Activated CD8-positive, alpha-beta memory T cell treated with anti-CD3 and anti-CD28 coated beads, Interleukin-2, amount 50 U/mL, for 4 hours (primary cell): ENCODE measurements around the gene NBPF3.
"Not testable (repeated sequence)": the region's sequence is repeated elsewhere in the genome, so short reads cannot be mapped to it uniquely, and the experiment has no call there.

Experiments used
- DNase-seq: peaks from one replicate; pipeline ENCODE4 v3.0.0-alpha.2; 2020

Gene NBPF3

DNA sequence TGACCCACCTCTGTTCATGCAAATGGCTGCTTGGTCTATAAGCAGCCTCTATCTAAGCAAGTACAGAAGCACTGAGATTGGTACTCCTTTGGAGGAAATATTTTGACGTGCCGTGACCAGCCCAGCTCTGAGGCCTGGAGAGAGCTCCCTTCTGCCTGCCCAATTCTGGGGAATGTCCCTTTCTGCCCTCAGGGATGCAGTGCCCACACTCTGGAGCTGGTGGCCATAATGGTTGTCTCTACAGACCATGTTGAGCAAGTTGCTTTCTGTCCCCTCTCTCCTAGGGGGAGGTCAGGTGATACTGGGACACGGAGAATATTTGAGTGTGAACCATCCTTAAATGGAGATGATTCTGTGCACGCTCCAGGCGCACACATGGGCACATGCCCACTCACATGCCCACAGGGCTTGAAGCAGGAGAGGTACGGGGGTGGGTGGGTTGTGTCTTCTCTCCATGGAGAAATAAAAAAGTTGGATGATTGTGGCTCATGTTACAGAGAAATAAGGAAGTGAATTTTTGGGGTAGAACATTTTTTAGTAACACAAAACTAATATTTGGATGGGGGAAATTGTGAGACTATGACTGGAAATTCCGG lies 55.4 kb downstream of the NBPF3 start:
- DNase-seq: no peak

DNA sequence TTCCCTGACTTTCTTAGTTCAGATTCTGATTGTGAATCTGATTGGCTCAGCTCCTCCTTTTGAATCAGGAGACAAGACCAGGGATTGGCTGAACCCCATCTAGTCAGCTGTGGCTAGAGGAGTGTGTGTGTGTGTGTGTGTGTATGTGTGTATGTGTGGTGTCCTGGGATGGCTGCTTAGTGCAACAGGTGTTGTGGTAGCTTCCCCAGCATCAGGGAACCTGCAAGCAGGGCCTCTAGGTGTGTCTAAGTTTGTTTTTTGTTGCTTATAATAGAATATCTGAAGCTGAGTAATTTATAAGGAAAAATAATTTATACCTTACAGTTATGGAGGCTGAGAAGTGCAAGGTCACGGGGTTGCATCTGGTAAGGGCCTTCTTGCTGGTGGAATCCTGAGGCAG lies 56.1 kb downstream of the NBPF3 start:
- DNase-seq: no peak

DNA sequence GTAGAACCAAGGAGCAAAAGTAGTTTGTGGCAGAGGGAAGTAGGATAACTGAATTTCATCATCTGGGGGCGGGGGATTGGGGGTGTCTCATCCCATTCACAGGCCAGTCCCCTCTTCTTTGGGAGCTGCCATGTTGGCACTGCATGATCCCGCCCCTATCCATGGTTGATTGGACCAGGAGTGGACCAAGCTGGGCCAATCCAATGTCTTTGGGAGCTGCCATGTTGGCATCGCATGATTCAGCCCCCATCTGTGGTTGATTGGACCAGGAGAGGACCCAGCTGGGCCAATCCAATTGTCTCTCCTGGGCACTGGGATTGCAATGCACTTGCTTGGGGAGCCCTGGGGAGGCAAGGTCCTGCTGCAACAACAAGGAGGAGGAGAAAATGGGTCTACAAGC lies 56.9 kb downstream of the NBPF3 start:
- DNase-seq: no peak

GRCh38 chr1:21497466-21498061 lies 57.6 kb downstream of the NBPF3 start:
- no peak for DNase-seq

DNA sequence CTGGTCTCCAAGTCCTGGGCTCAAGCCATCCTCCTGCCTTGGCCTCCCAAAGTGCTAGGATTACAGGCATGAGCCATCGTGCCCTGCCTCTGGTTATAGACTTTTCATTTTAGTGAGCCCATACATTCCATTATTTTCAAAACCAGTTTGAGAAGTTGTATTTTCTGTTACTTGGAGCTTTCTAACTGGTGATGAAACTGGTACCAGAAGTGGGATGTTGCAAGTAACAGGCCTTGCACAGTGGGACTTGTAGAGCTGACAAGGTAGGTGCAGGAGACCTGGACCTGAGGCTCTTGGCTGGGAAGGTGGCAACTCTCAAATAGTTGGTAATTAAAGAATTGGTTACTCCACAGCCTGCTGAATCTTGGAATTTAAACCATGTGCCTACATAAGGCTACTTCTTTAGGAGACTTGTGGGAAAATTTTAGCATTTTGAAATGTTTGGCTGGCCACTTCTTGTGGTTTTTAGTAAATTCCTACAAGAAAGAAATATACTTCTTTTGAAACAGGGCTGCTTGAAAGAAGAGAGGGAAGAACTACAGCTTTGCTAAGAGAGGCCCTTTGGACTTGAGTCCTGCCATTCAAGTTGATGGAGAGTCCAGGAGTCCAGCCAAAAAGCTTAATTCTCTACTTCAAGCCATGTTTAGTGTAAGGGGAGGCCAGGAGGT lies 59.5 kb downstream of the NBPF3 start:
- DNase-seq: no peak

- DNase-seq: no peak
These were observed 63.9 kb downstream of the NBPF3 start for GRCh38 chr1:21503706-21504377.

- DNase-seq: no peak
These were observed 66.9 kb downstream of the NBPF3 start for GRCh38 chr1:21506804-21507203.

DNA sequence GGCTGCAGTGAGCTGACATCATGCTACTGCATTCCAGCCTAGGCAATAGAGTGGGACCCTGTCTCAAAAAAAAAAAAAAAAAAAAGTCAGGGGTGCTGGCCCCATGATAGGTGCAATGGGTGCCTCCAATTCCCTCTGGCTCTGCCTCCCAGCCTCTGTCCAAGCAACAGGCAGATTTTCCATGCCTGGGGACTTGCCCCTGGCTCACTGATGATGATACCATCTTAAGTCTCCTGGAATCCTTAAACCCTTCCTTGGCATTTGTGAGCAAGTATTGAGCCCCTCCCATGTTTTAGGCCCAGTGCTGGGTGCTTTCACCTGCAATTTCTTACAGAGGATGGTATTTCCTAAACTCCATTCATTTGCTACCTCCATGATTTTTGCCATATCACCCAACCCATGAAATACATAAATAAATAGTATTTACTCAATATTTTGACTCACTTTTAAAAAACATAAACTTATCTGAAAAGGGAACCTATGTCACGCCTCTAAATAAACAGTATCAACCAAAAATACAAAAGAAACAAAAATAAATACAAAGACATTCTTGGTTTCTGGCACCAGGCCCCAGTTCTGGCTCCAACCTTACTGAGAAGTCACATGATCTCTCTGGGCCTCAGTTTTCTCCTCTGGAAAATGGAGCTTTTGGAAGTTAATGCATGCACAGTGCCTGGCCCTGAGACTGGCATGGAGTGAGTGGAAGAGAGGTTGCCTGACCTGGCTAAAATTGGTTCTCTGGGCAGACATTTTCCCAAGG lies 67.8 kb downstream of the NBPF3 start:
- DNase-seq: no peak

DNA sequence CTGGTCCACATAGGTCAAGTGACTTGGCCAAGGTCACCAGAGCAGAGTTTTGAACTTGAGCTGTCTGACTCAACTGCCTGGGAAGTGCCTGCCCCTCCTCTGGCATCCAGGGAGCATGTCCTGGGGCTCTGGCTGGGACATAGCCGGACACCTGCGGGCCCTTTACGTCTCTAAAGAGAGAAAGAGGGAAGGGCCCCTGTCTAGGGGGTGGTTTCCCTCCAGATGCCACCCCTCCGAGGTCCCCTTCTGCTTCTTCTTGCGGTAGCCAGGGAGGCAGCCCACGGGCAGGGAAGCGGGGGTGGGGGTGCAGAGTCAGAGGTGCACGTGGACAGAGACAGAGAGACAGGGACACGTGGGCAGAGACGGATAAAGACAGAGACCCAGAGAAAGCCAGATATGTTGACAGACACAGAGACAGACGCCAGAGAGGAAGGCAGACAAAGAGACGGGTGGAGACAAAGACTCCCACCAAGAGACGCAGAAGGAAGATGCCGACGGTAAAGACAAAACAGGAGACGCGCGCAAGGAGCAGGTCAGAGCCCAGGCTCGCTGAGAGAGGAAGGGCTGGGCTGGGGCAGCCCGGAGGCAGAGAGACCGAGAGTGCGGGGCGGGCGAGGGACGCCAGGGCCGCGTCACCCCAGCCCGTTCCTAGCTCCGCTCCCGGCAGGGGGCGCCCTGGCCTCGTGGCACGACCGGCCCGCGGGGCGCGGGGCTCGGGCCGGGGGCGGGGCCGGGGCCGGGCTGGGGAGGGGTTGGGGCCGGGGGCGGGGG lies 68.8 kb downstream of the NBPF3 start:
- DNase-seq: peak; percentile 62

DNA sequence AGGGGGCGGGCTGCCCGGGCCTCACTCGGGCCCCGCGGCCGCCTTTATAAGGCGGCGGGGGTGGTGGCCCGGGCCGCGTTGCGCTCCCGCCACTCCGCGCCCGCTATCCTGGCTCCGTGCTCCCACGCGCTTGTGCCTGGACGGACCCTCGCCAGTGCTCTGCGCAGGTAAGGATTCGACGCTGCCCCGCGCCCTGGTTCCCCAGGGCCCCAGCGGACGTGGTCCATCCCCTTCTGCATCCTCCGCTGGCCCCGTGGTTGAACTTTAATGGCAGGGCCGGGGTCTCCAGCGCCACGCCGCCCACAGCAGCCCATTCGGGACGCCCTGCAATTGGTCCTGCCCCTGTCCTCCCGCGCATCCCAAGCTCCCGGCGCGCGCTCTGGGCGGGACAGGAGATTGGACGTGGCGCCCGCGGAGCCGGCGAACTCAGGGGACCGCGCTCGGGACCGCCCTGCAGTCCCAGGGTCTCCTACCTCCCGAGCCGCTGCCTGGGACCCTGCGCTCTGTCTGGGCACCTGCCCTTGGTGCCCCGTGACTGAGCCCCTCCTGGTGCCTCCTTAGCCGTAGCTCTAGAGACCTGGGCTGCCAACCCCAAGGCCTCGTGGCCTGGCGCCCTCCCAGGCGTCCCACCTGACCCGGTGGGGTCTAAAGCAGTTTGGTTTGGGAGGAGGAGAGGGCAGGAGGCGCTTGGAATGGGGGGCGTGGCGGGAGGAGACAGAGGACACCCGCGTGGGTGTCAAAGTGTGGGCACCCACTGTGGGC lies 69.6 kb downstream of the NBPF3 start, which contains the start of gene ALPL:
TSS of gene ALPL (plus strand) at position 73 of the 762 bp plus-strand sequence. CDS start 44,659 bp downstream, outside the sequence.
- no peak for DNase-seq

GRCh38 chr1:21510113-21510493 lies 70.2 kb downstream of the NBPF3 start:
- DNase-seq: no peak

GRCh38 chr1:21510885-21511578 lies 71.1 kb downstream of the NBPF3 start:
- DNase-seq: no peak

GRCh38 chr1:21511579-21512522 lies 71.9 kb downstream of the NBPF3 start:
- no peak for DNase-seq

DNA sequence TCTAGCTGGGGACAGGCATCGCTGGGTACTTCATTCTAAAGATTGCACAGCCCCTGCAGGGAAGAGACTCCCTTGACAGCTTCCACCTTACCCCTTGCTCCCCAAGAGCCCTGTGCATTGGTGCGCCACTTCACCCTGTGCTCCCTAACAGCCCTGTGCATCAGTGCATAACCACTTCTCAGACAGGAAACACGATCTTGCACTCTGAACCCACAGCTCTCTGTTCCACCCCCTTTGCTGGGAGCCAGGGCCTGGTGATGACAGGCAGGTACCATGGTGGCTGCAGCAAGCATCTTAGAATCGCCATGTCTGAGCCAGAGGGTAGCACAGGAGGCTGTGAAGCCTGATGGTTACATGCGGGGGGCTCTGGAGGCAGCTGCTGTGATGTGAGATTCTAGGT lies 74.3 kb downstream of the NBPF3 start:
- DNase-seq: no peak

DNA sequence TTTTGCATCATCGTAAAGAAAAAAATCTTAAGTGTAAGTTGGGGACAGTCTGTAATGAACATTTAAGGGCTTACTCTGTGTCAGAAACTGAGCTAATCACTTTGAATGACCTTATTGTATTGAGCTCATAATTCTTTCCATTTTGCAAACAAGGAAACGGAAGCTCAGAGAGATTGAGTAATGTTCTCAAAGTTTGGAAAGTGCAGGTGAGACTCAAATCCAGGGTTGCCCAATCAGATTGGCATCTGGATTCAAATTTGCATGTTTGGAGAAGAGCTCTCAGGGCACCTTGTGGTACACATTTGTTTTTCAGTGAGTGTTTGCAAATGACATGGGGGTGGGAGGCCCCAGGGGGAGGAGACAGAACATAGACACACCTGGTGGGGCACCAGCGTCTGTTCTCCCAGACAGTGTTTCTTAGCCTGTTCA lies 77.2 kb downstream of the NBPF3 start:
- no peak for DNase-seq

GRCh38 chr1:21517660-21518480 lies 77.9 kb downstream of the NBPF3 start:
- DNase-seq: no peak

- no peak for DNase-seq
These were observed 79.0 kb downstream of the NBPF3 start for GRCh38 chr1:21518774-21519455.

DNA sequence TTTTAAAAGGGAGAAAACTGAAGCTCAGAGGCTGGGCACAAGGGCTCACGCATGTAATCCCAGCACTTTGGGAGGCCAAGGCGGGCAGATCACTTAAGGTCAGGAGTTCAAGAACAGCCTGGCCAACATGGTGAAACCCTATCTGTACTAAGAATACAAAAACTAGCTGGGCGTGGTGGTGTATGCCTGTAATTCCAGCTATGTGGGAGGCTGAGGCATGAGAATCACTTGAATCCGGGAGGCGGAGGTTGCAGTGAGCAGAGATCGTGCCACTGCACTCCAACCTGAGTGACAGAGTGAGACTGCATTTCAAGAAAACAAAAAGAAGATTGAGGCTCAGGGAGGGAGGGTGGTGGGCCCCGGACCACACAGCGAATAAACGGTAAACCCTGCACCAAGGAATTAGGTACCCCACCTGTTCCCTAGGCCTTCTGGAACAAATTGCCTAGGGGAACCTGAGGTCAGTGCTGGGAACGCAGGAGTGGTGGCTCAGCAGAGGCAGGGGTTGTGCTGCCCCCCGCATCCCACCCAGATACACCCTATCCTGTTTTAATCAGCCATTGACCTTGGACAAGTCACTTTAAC lies 79.6 kb downstream of the NBPF3 start:
- DNase-seq: not testable (repeated sequence)
